Loucy (cell line): ENCODE measurements around the gene LAMA5.

ENCODE experiments used
- H2AFZ ChIP-seq: fragments of 200-600 bp; sonication (generic); 2 replicates; pipeline ENCODE4 v1.6.0; 2016; ENCODE audit warnings: antibody characterized with exemption, mild to moderate bottlenecking, low read length, moderate library complexity
- H3F3A ChIP-seq: fragments of 200-600 bp; 2 replicates; pipeline ENCODE4 v1.6.0; 2016; ENCODE audit warnings: antibody characterized with exemption, low read depth, mild to moderate bottlenecking
- H3K27me3 ChIP-seq: fragments of 200-600 bp; sonication (generic); 2 replicates; pipeline ENCODE4 v1.6.1; 2014; ENCODE audit warnings: low read length, mild to moderate bottlenecking; ENCODE audit not compliant: insufficient read depth, poor library complexity, severe bottlenecking
- H3K36me3 ChIP-seq: fragments of 200-600 bp; sonication (generic); 2 replicates; pipeline ENCODE4 v1.6.1; 2016; ENCODE audit warnings: low read length; ENCODE audit not compliant: insufficient read depth
- H3K4me1 ChIP-seq: fragments of 200-600 bp; sonication (generic); 2 replicates; pipeline ENCODE4 v1.5.1; 2014; ENCODE audit warnings: low read length, mild to moderate bottlenecking; ENCODE audit not compliant: insufficient read depth, poor library complexity, severe bottlenecking
- H3K4me2 ChIP-seq: fragments of 200-600 bp; sonication (generic); 2 replicates; pipeline ENCODE4 v1.6.0; 2014; ENCODE audit warnings: antibody characterized with exemption, low read length, low read depth, mild to moderate bottlenecking; ENCODE audit not compliant: poor library complexity, severe bottlenecking
- H3K4me3 ChIP-seq: fragments of 200-600 bp; sonication (generic); 2 replicates; pipeline ENCODE4 v1.5.1; 2014; ENCODE audit warnings: low read length, mild to moderate bottlenecking, mixed read lengths; ENCODE audit not compliant: poor library complexity, severe bottlenecking
- H3K79me2 ChIP-seq: fragments of 200-600 bp; sonication (generic); 2 replicates; pipeline ENCODE4 v1.6.1; 2014; ENCODE audit warnings: low read length; ENCODE audit not compliant: insufficient read depth
- H3K9ac ChIP-seq: fragments of 200-600 bp; sonication (generic); 2 replicates; pipeline ENCODE4 v1.6.0; 2014; ENCODE audit warnings: mild to moderate bottlenecking, low read depth, low read length, moderate library complexity; ENCODE audit not compliant: poor library complexity, severe bottlenecking
- H3K9me2 ChIP-seq: fragments of 200-600 bp; sonication (generic); replicated peaks from 2 replicates; pipeline ENCODE4 v1.6.1; 2016; ENCODE audit warnings: low read depth, low read length, mixed read lengths
- H3K9me3 ChIP-seq: fragments of 200-600 bp; sonication (generic); 2 replicates; pipeline ENCODE4 v1.6.1; 2014; ENCODE audit warnings: mild to moderate bottlenecking, antibody characterized with exemption, low read length, low read depth; ENCODE audit not compliant: insufficient read depth
- H4K20me1 ChIP-seq: fragments of 200-600 bp; sonication (generic); 2 replicates; pipeline ENCODE4 v1.6.0; 2014; ENCODE audit warnings: antibody characterized with exemption, low read length, mild to moderate bottlenecking; ENCODE audit not compliant: insufficient read depth, poor library complexity, severe bottlenecking
- EZH2phosphoT487 ChIP-seq: fragments of 200-600 bp; IDR thresholded peaks from 2 replicates; pipeline ENCODE4 v1.6.1; 2018; ENCODE audit warnings: antibody characterized with exemption, mild to moderate bottlenecking, moderate library complexity, borderline replicate concordance
- TF ChIP-seq, protein P1 (sequence below): fragments of 200-600 bp; sonication (generic); conservative IDR thresholded peaks from 2 replicates; pipeline ENCODE4 v1.5.1; 2014; ENCODE audit warnings: mild to moderate bottlenecking, antibody characterized with exemption, low read length

Gene LAMA5

DNA sequence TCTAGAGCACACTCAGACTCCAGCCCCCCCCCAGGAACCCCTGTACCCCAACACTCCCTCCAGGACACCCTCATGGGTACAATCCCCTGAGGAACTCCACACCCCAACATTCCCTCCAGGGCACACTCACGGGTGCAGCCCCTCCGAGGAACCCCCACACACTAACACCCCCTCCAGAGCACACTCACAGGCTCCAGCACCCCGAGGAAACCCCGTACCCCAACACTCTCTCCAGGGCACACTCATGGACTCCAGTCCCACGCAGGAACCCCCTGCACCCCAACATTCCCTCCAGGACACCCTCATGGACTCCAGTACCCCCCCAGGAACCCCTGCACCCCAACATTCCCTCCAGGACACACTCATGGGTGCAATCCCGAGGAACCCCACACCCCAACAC, 31.6 kb downstream of the LAMA5 start:
- Histone ChIP-seq H3K9ac (no peak overlapping the region), H3K4me3 (no peak overlapping the region), H3K9me3 (no peaks in the 10 kb centered on the region), H3K4me1 (peaks cover 4% of the 10 kb centered on the region), H3K79me2 (no peaks in the 10 kb centered on the region), H3K36me3 (no peaks in the 10 kb centered on the region), H3K9me2 (no peaks in the 10 kb centered on the region), H3F3A (no peaks in the 10 kb centered on the region), H3K27me3 (no peaks in the 10 kb centered on the region), H2AFZ (no peak overlapping the region), H3K4me2 (no peak overlapping the region), H4K20me1 (no peaks in the 10 kb centered on the region)
- no peak for TF ChIP-seq EZH2phosphoT487
- TF ChIP-seq, protein P1, sequence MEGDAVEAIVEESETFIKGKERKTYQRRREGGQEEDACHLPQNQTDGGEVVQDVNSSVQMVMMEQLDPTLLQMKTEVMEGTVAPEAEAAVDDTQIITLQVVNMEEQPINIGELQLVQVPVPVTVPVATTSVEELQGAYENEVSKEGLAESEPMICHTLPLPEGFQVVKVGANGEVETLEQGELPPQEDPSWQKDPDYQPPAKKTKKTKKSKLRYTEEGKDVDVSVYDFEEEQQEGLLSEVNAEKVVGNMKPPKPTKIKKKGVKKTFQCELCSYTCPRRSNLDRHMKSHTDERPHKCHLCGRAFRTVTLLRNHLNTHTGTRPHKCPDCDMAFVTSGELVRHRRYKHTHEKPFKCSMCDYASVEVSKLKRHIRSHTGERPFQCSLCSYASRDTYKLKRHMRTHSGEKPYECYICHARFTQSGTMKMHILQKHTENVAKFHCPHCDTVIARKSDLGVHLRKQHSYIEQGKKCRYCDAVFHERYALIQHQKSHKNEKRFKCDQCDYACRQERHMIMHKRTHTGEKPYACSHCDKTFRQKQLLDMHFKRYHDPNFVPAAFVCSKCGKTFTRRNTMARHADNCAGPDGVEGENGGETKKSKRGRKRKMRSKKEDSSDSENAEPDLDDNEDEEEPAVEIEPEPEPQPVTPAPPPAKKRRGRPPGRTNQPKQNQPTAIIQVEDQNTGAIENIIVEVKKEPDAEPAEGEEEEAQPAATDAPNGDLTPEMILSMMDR, result no peak

DNA sequence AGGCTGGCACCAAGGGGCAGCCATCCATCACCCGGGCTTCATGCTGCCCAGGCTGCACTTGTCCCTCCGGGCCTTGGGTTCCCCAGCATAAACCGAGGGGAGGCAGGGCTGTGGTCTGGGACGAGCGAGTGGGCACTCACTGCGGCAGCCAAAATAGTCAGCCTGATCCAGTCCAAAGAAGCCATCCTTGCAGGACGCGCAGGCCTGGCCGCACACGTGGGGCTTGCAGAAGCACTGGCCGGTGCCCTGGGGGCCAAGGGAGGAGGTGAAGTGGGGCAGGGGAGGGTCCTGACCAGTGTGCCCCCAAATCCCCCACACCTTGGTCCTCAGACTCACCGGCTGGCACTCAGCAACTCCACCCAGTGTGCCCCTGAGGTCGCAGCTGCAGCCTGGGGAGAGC, 32.2 kb downstream of the LAMA5 start:
- H3K4me1 ChIP-seq, result peaks cover 4% of the 10 kb centered on the region

DNA sequence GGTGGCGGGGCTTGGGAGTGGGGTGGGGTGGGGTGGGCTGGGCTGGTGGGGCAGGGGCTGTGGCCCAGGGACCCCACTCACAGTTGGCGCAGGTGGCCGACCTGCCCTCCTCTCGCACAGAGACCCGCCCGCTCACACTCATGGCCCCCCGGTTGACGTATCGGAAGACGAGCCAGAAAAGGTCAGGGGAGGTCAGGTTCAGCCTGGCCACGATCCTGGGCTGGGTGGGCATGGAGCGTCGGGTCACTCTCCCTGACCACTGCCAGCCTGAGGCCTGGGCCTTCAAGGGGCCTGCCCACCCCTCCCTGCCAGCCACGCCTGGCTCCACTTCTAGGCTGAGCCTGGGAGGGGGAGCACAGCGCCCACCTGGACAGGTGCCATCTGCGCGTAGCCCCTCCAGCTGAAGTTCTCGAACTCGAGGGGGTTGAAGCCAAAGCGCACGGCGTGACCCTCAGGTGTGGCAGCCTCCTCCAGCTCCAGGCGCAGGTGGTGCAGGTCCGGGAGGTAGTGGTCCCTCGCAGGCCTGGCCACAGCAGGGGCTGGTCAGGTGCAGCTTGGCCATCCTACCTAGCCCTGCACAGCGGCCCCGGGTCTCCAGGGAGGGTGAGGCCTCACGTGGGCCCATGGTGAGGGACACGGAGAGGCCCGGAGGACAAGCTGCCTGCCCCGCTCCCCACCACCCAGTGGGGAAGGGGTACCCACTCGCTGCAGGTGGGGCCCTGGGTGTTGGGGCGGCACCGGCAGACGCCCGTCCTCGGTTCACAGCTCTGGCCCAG, 33.1 kb downstream of the LAMA5 start:
- TF ChIP-seq EZH2phosphoT487, result no peak
- TF ChIP-seq, protein P1, result no peak
- Histone ChIP-seq H3K4me1 (peaks cover 4% of the 10 kb centered on the region), H3K9ac (no peak overlapping the region), H3F3A (no peaks in the 10 kb centered on the region), H2AFZ (no peak overlapping the region), H3K79me2 (no peaks in the 10 kb centered on the region), H3K9me3 (no peaks in the 10 kb centered on the region), H3K27me3 (no peaks in the 10 kb centered on the region), H3K4me2 (no peak overlapping the region), H3K4me3 (no peak overlapping the region), H3K36me3 (no peaks in the 10 kb centered on the region), H3K9me2 (no peaks in the 10 kb centered on the region), H4K20me1 (no peaks in the 10 kb centered on the region)

More for the DNA sequence above, 32.2 kb downstream of the LAMA5 start:
- H3K36me3 ChIP-seq, result no peaks in the 10 kb centered on the region
- no peak overlapping the region for H3K4me2 ChIP-seq
- no peaks in the 10 kb centered on the region for H3K27me3 ChIP-seq
- no peak overlapping the region for H2AFZ ChIP-seq
- H3F3A ChIP-seq, result no peaks in the 10 kb centered on the region
- H3K4me3 ChIP-seq, result no peak overlapping the region
- H4K20me1 ChIP-seq, result no peaks in the 10 kb centered on the region
- H3K79me2 ChIP-seq, result no peaks in the 10 kb centered on the region
- TF ChIP-seq, protein P1, result no peak
- TF ChIP-seq EZH2phosphoT487, result no peak
- no peaks in the 10 kb centered on the region for H3K9me3 ChIP-seq
- H3K9ac ChIP-seq, result no peak overlapping the region
- H3K9me2 ChIP-seq, result no peaks in the 10 kb centered on the region
